GM21576 (cell line): Measurements from ENCODE around the gene POLR2M.

Experiments
- ATAC-seq: cut with Tn5 transposase; IDR thresholded peaks from one replicate; pipeline ENCODE4 v1.9.1; 2021; ENCODE audit warnings: mild to moderate bottlenecking, moderate library complexity; ENCODE audit not compliant: unreplicated experiment

The POLR2M gene

GRCh38 chr15:57736591-57736990 is 30.1 kb downstream of the POLR2M start:
- ATAC-seq: no peak

- ATAC-seq: no peak
These were observed 32.3 kb downstream of the POLR2M start for GRCh38 chr15:57738734-57739237.

GRCh38 chr15:57740048-57740447 is 33.5 kb downstream of the POLR2M start:
- ATAC-seq: no peak

- no peak for ATAC-seq
These were observed 34.6 kb downstream of the POLR2M start for GRCh38 chr15:57741089-57741488.

GRCh38 chr15:57743424-57743823 is 36.9 kb downstream of the POLR2M start:
- no peak for ATAC-seq

GRCh38 chr15:57746786-57747185 is 40.3 kb downstream of the POLR2M start:
- no peak for ATAC-seq

- ATAC-seq: no peak
These were observed 40.8 kb downstream of the POLR2M start for GRCh38 chr15:57747206-57747896.

- no peak for ATAC-seq
These were observed 44.8 kb downstream of the POLR2M start for GRCh38 chr15:57751177-57751800.

GRCh38 chr15:57752436-57752835 is 45.9 kb downstream of the POLR2M start:
- ATAC-seq: no peak

- no peak for ATAC-seq
These were observed 46.3 kb downstream of the POLR2M start for GRCh38 chr15:57752840-57753239.

- no peak for ATAC-seq
These were observed 50.0 kb downstream of the POLR2M start for GRCh38 chr15:57756466-57756865.

- no peak for ATAC-seq
These were observed 52.0 kb downstream of the POLR2M start for GRCh38 chr15:57758560-57758959.

- ATAC-seq: no peak
These were observed 55.0 kb downstream of the POLR2M start for GRCh38 chr15:57761562-57761961.

- ATAC-seq: no peak
These were observed 55.8 kb downstream of the POLR2M start for GRCh38 chr15:57762302-57762701.

- ATAC-seq: no peak
These were observed 56.9 kb downstream of the POLR2M start for GRCh38 chr15:57763176-57763964.
